ENCODE results near the gene CACNA1G.
A peak's percentile ranks its signal among the peaks of the same experiment; 100 is the strongest.

Gene CACNA1G

DNA sequence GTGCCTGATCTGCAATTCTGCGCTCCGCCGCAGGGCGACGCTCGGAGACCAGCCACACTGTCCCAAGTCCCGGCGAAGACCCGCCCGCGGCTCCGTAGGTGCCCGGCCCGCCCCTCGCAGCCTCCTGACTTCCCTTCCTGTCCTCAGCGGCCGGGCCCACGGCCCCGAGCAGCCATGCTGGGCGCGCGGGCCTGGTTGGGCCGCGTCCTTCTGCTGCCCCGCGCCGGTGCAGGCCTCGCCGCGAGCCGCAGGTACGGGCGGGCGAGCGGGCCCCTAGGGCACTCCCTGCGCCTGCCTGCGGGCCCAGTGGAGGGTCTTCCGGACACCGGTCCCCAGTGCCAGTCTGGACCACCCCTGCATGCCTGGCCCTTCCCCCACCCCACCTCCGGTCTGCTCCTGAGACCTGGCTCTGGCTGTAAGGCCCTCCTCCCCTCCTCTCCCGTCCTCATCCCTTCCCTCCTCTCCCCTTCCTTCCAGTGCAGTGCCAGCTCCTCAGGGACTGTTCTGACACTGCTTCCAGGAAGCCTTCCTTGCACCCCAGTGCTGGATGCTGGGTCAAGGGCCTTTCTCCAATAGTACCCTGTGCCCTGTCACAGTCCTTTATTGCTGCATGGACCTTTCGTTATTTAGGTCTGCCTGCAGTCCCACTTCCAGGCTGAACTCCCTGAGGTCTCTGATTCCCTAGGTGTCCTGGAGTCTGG is 13.3 kb upstream of the CACNA1G start, which contains the start of gene SPATA20:
SPATA20 (plus strand) TSS at position 140 of the 701 bp plus-strand sequence; CDS start at position 175, 35 bp downstream.
- peak within 1 kb of the TSS; percentile 55 for H3K4me3 ChIP-seq (ENCODE audit: low read depth, low read length)
- DNase-seq (ENCODE audit: low read depth, low spot score): peak; percentile 89
- in situ Hi-C loops (cut with HindIII; ENCODE audit: low sequenced_read_pairs): no loop called here
- TF ChIP-seq CTCF (IDR thresholded peaks at IDR 0.05; ENCODE audit: low read depth, low read length): peak; percentile 97

GRCh38 chr17:50547736-50548083 is 12.8 kb upstream of the CACNA1G start:
- in situ Hi-C loops (cut with HindIII; ENCODE audit: low sequenced_read_pairs): no loop called here
- no peak for TF ChIP-seq CTCF (IDR thresholded peaks at IDR 0.05; ENCODE audit: low read depth, low read length)

DNA sequence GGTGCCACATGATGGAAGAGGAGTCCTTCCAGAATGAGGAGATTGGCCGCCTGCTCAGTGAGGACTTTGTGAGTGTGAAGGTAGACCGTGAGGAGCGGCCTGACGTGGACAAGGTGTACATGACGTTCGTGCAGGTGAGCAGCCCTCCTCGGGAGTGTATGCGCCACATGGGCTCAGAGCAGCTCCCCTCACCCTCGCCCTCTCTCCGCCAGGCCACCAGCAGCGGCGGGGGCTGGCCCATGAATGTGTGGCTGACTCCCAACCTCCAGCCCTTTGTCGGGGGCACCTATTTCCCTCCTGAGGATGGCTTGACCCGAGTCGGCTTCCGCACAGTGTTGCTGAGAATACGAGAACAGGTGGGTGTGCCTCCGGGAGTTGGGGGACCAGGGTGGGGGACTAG is 11.7 kb upstream of the CACNA1G start:
- in situ Hi-C loops (cut with HindIII; ENCODE audit: low sequenced_read_pairs): no loop called here
- no peak overlapping the region for H3K4me3 ChIP-seq (ENCODE audit: low read depth, low read length)
- TF ChIP-seq CTCF (IDR thresholded peaks at IDR 0.05; ENCODE audit: low read depth, low read length): no peak
- no peak for DNase-seq (ENCODE audit: low read depth, low spot score)

More at GRCh38 chr17:50547736-50548083, 12.8 kb upstream of the CACNA1G start:
- peak overlapping the region; percentile 55 for H3K4me3 ChIP-seq (ENCODE audit: low read depth, low read length)
- DNase-seq (ENCODE audit: low read depth, low spot score): no peak

DNA sequence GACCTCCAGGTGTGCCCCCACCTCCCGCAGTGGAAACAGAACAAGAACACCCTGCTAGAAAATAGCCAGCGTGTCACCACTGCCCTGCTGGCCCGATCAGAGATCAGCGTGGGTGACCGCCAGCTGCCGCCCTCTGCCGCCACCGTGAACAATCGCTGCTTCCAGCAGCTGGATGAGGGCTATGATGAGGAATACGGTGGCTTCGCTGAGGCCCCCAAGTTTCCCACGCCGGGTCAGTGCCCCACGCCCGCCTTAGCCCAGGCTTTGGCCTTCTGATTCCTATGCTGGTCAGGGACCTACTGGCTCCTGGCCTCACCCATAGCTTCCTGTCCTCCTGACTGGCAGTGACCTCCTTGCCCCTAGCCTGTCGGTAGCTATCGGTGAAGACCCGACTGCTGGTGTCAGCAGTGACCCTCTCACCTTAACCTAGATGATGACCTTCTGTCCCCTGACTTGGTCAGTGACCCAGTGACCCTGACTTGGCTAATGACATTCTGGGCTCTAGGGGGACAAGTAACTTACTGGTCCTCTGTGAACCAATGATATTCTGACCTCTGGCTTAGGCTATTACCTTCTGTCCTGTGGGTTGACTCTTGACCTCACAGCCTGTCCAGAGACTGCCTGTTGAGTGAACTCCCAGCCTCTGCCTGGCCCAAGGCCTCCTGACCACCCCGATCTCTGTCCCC is 11.1 kb upstream of the CACNA1G start:
- TF ChIP-seq CTCF (IDR thresholded peaks at IDR 0.05; ENCODE audit: low read depth, low read length): no peak
- no peak for DNase-seq (ENCODE audit: low read depth, low spot score)
- H3K4me3 ChIP-seq (ENCODE audit: low read depth, low read length): no peak overlapping the region
- in situ Hi-C loops (cut with HindIII; ENCODE audit: low sequenced_read_pairs): no loop called here

DNA sequence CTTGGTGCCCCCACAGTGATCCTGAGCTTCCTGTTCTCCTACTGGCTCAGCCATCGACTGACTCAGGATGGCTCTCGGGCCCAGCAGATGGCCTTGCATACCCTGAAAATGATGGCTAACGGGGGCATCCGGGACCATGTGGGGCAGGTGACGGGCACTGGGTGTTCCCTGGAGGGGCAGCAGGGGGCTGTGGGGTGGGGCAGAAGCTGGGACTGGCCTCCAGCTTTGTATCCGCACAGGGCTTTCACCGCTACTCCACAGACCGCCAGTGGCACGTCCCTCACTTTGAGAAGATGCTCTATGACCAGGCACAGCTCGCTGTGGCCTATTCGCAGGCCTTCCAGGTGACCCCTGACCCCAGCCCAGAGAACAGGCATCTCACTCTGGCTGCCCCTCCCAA is 10.5 kb upstream of the CACNA1G start:
- in situ Hi-C loops (cut with HindIII; ENCODE audit: low sequenced_read_pairs): no loop called here
- no peak for DNase-seq (ENCODE audit: low read depth, low spot score)
- TF ChIP-seq CTCF (IDR thresholded peaks at IDR 0.05; ENCODE audit: low read depth, low read length): no peak
- no peak overlapping the region for H3K4me3 ChIP-seq (ENCODE audit: low read depth, low read length)

DNA sequence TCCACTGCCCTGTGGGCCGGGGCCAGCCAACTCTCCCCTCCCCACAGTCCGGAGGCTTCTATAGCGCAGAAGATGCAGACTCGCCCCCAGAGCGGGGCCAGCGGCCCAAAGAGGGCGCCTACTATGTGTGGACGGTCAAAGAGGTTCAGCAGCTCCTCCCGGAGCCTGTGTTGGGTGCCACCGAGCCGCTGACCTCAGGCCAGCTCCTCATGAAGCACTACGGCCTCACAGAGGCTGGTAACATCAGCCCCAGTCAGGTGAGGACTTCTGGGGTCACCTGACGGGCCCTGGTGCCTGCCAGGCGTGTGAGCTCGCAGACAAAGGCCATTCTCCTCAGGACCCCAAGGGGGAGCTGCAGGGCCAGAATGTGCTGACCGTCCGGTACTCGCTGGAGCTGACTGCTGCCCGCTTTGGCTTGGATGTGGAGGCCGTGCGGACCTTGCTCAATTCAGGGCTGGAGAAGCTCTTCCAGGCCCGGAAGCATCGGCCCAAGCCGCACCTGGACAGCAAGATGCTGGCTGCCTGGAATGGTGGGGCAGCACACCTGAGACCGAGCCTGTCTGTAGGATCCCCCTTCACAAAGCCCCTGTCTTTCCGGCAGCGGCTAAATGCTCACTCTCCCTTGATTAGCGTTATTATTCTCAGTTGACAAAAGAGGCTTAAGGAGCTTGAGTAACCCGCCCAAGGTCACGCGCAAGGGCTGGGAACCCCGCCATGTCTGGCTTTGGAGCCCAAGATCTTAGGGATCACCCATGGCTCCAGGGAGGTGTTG is 9.7 kb upstream of the CACNA1G start:
- peak; percentile 81 for DNase-seq (ENCODE audit: low read depth, low spot score)
- peak; percentile 89 for TF ChIP-seq CTCF (IDR thresholded peaks at IDR 0.05; ENCODE audit: low read depth, low read length)
- in situ Hi-C loops (cut with HindIII; ENCODE audit: low sequenced_read_pairs): no loop called here
- no peak overlapping the region for H3K4me3 ChIP-seq (ENCODE audit: low read depth, low read length)

Measured in astrocyte of the spinal cord (primary cell).